Muscle of leg (tissue), 11 donors: ENCODE measurements around the gene SIK3. TPM values are rescaled to one million over a fixed set of nuclear protein-coding genes. Genes with fewer than 3 reads are reported as not detected.

Experiments
- DNase-seq: peaks from one replicate; pipeline ENCODE4 v3.0.0; 2013
- H3K27ac ChIP-seq: one replicate; pipeline ENCODE4 v1.5.1; 2013; ENCODE audit warnings: mild to moderate bottlenecking, low read length, control low read depth
- H3K27me3 ChIP-seq: one replicate; pipeline ENCODE4 v1.6.1; 2013; ENCODE audit warnings: low read length; ENCODE audit not compliant: control insufficient read depth, insufficient read depth
- H3K36me3 ChIP-seq: one replicate; pipeline ENCODE4 v1.6.1; 2013; ENCODE audit warnings: low read length; ENCODE audit not compliant: control insufficient read depth, insufficient read depth
- H3K4me1 ChIP-seq: one replicate; pipeline ENCODE4 v1.6.1; 2013; ENCODE audit warnings: low read length; ENCODE audit not compliant: control insufficient read depth, insufficient read depth
- H3K4me3 ChIP-seq: one replicate; pipeline ENCODE4 v1.5.1; 2013; ENCODE audit warnings: low read length, control low read depth
- H3K9me3 ChIP-seq: replicated peaks from 2 replicates; pipeline ENCODE4 v1.6.1; 2013; ENCODE audit warnings: low read depth, low read length; ENCODE audit not compliant: control insufficient read depth
- WGBS: methylation state at CpG from one replicate; pipeline ENCODE4 v1.1.5; 2013; ENCODE audit warnings: missing lambda C conversion rate; ENCODE audit not compliant: insufficient coverage; 5-methylcytosine and 5-hydroxymethylcytosine counted together
- polyA plus RNA-seq, 8 donors: library from polyadenylated mRNA; unstranded; fragments of 120-200 nt; gene quantifications; one replicate each; pipeline versions ENCODE4 v1.2.1 to v1.2.3, GENCODE V29; 2013; ENCODE audit warnings: inconsistent platforms in 1 of 8, low replicate concordance in 1 of 8; ENCODE audit not compliant: insufficient read length in 8 of 8, insufficient read depth in 1 of 8
- total RNA-seq: library from RNA; stranded (reverse); fragments of 120-200 nt; gene quantifications from one replicate; pipeline ENCODE4 v1.2.4, GENCODE V29; 2013

Gene SIK3
- total and polyA plus RNA-seq, 9 donors: 20.0 to 35.0 (median 29.5) TPM

GRCh38 chr11:116991491-116991890 lies 106.7 kb downstream of the SIK3 start:
- 100% methylated on average over 1 of the region's 1 CpG for WGBS
- H3K36me3 ChIP-seq: no peaks in the 10 kb centered on the region

DNA sequence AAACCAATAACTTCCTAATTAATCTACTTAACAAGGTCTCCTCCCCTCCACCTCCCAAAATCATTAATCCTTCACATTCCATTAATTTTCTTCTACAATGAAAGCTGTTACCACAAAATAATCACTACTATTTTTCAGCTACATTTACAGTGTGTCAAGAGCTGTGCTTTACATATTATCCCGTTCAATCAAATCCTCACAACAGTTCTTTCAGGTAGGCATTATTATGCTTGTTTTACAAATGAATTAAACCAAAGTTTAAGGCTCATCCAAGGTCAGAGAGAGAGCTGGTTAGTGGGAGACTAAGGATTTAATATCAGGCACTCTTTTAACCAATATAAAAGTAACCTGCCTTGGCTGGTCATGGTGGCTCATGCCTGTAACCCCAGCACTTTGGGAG lies 107.4 kb downstream of the SIK3 start:
- no peaks in the 10 kb centered on the region for H3K27me3 ChIP-seq
- H3K4me3 ChIP-seq: no peak overlapping the region
- H3K27ac ChIP-seq: no peak overlapping the region
- H3K9me3 ChIP-seq: no peaks in the 10 kb centered on the region
- H3K36me3 ChIP-seq: no peaks in the 10 kb centered on the region
- WGBS: no CpG with 5 or more reads among the region's 1 CpG
- peaks cover 11% of the 10 kb centered on the region for H3K4me1 ChIP-seq
- no peak for DNase-seq

More at GRCh38 chr11:116991491-116991890, 106.7 kb downstream of the SIK3 start:
- no peak overlapping the region for H3K4me3 ChIP-seq
- no peak for DNase-seq
- peaks cover 11% of the 10 kb centered on the region for H3K4me1 ChIP-seq
- H3K27ac ChIP-seq: no peak overlapping the region
- H3K9me3 ChIP-seq: no peaks in the 10 kb centered on the region
- no peaks in the 10 kb centered on the region for H3K27me3 ChIP-seq

- H3K27ac ChIP-seq: peak overlapping the region; percentile 78
- peak; percentile 87 for DNase-seq
- H3K27me3 ChIP-seq: no peaks in the 10 kb centered on the region
- no peaks in the 10 kb centered on the region for H3K36me3 ChIP-seq
- no peaks in the 10 kb centered on the region for H3K9me3 ChIP-seq
- no CpG with 5 or more reads among the region's 4 CpGs for WGBS
- H3K4me1 ChIP-seq: peaks cover 11% of the 10 kb centered on the region
- no peak overlapping the region for H3K4me3 ChIP-seq
Measured at GRCh38 chr11:116990061-116990473, 108.2 kb downstream of the SIK3 start.

- no peaks in the 10 kb centered on the region for H3K9me3 ChIP-seq
- no peak overlapping the region for H3K4me3 ChIP-seq
- DNase-seq: peak; percentile 61
- peak overlapping the region; percentile 78 for H3K27ac ChIP-seq
- no peaks in the 10 kb centered on the region for H3K27me3 ChIP-seq
- H3K36me3 ChIP-seq: no peaks in the 10 kb centered on the region
- H3K4me1 ChIP-seq: peaks cover 11% of the 10 kb centered on the region
- 58% methylated on average over 2 of the region's 4 CpGs for WGBS
Measured at GRCh38 chr11:116989184-116989583, 109.0 kb downstream of the SIK3 start.

GRCh38 chr11:116986521-116987105 lies 111.6 kb downstream of the SIK3 start:
- H3K4me3 ChIP-seq: no peak overlapping the region
- DNase-seq: no peak
- no peaks in the 10 kb centered on the region for H3K9me3 ChIP-seq
- no peaks in the 10 kb centered on the region for H3K27me3 ChIP-seq
- 88% methylated on average over 1 of the region's 2 CpGs for WGBS
- no peak overlapping the region for H3K27ac ChIP-seq
- H3K36me3 ChIP-seq: no peaks in the 10 kb centered on the region
- H3K4me1 ChIP-seq: peaks cover 8% of the 10 kb centered on the region

DNA sequence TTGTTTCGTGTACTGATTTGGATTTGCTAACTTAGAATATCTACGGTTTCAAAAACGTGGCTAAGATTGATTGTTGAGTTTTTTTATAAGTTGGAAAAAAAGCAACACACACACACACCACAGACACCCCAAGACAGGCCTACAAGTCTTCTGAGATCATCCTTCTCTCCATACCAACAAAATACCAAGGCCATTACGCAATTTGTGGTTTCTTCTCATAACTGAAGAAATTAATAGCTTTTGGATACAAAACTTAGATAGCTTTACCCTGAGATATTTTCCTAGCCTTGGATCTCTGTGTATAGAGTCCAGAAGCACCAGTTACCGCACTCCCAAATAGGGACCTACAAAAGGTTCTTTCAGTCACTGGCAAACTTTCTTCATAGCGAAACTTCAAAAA lies 113.6 kb downstream of the SIK3 start:
- Histone ChIP-seq H3K27ac (peak overlapping the region; percentile 23), H3K4me1 (peaks cover 6% of the 10 kb centered on the region), H3K27me3 (no peaks in the 10 kb centered on the region), H3K9me3 (no peaks in the 10 kb centered on the region), H3K4me3 (no peak overlapping the region), H3K36me3 (no peaks in the 10 kb centered on the region)
- no CpG with 5 or more reads among the region's 6 CpGs for WGBS
- peak; percentile 57 for DNase-seq

DNA sequence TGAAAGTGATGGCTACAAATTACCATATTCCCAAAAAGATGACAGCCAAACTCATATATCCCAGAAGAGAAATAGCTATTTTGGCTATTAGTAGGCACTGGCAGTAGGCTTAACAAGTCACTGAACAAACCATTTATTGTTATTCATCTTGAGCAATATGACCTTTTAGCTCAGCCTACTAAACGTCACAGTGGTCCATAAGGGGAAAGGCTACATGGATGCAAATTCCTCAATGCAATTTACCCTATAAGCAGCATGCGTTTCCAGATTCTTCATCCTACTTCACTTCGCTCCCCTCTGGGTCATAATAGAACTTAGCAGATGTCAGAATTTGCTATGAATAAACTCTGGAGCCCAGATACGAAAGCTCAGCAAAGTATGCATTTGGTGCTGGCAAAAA lies 114.0 kb downstream of the SIK3 start:
- Histone ChIP-seq H3K4me1 (peaks cover 4% of the 10 kb centered on the region), H3K27ac (peak overlapping the region; percentile 23), H3K27me3 (no peaks in the 10 kb centered on the region), H3K4me3 (no peak overlapping the region), H3K9me3 (no peaks in the 10 kb centered on the region), H3K36me3 (no peaks in the 10 kb centered on the region)
- WGBS: 100% methylated on average over 1 of the region's 4 CpGs
- DNase-seq: no peak

GRCh38 chr11:116981266-116981885 lies 116.9 kb downstream of the SIK3 start:
- peak; percentile 47 for DNase-seq
- H3K36me3 ChIP-seq: no peaks in the 10 kb centered on the region
- peaks cover 4% of the 10 kb centered on the region for H3K4me1 ChIP-seq
- no peaks in the 10 kb centered on the region for H3K9me3 ChIP-seq
- H3K27ac ChIP-seq: no peak overlapping the region
- no peaks in the 10 kb centered on the region for H3K27me3 ChIP-seq
- H3K4me3 ChIP-seq: no peak overlapping the region
- WGBS: no CpG with 5 or more reads among the region's 4 CpGs

DNA sequence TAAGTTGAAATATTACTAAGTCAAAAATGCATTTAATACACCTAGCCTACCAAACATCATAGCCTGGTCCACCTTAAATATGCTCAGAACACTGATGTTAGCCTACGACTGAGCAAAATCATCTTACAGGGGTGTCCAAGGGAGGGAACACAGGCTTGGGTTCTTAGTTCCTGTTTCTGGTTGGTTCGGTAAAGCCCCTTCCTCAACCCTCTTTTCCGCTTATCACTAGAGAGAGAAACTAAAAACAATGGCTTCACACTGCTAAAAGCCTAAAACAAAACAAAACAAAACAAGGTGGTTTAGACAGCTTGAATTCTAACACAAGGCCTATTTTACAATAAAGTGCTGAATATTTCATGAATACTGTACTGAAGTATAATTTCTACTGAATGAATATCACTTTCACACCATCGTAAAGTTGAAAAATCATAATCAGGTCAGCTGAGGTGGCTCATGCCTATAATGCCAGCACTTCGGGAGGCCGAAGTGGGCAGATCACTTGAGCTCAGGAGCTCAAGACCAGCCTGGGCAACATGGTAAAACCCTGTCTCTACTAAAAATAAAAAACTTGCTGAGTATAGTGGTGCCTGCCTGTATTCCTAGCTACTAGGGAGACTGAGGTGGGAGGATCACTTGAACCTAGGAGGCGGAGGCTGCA lies 118.0 kb downstream of the SIK3 start:
- Histone ChIP-seq H3K4me1 (peaks cover 4% of the 10 kb centered on the region), H3K36me3 (no peaks in the 10 kb centered on the region), H3K4me3 (no peak overlapping the region), H3K9me3 (peaks cover 3% of the 10 kb centered on the region), H3K27ac (peak overlapping the region; percentile 37), H3K27me3 (no peaks in the 10 kb centered on the region)
- WGBS: no CpG with 5 or more reads among the region's 7 CpGs
- DNase-seq: no peak

GRCh38 chr11:116976941-116977570 lies 121.2 kb downstream of the SIK3 start:
- Histone ChIP-seq H3K27ac (no peak overlapping the region), H3K4me1 (peaks cover 4% of the 10 kb centered on the region), H3K36me3 (no peaks in the 10 kb centered on the region), H3K4me3 (no peak overlapping the region), H3K9me3 (peaks cover 3% of the 10 kb centered on the region), H3K27me3 (no peaks in the 10 kb centered on the region)
- DNase-seq: no peak
- 36% methylated on average over 3 of the region's 5 CpGs for WGBS
